CD14-positive monocyte (primary cell): ENCODE data around the gene CHD6. TPM values are rescaled to one million over a fixed set of nuclear protein-coding genes. Genes with fewer than 3 reads are reported as not detected.

Source experiments
- DNase-seq, 3 donors: peaks; one replicate each; pipeline ENCODE4 v3.0.0-alpha.2; 2011 to 2022
- H2AFZ ChIP-seq: 2 replicates; pipeline ENCODE4 v1.6.0; 2012; ENCODE audit warnings: mild to moderate bottlenecking, low read depth, low read length, inconsistent platforms; ENCODE audit not compliant: insufficient read depth, poor library complexity, severe bottlenecking
- H3K27ac ChIP-seq, 2 donors: 1 replicate in 1 of 2; 2 replicates in 1 of 2; pipeline ENCODE4 v1.5.1; 2012 to 2013; ENCODE audit warnings: low read length in 2 of 2, control low read depth in 1 of 2, inconsistent platforms in 1 of 2, low read depth in 1 of 2, mild to moderate bottlenecking in 1 of 2
- H3K27me3 ChIP-seq, 2 donors: one replicate each; pipeline versions ENCODE4 v1.6.0 to v1.6.1; 2011 to 2013; ENCODE audit warnings: low read length in 2 of 2; ENCODE audit not compliant: control insufficient read depth in 2 of 2, insufficient read depth in 2 of 2
- H3K36me3 ChIP-seq, 2 donors: replicated peaks in 1 of 2; 1 replicate in 1 of 2; 2 replicates in 1 of 2; pipeline versions ENCODE4 v1.5.1 to v1.6.1; 2012 to 2013; ENCODE audit warnings: low read length in 2 of 2, control low read depth in 1 of 2, inconsistent platforms in 1 of 2, mild to moderate bottlenecking in 1 of 2; ENCODE audit not compliant: insufficient read depth in 2 of 2, control insufficient read depth in 1 of 2
- H3K4me1 ChIP-seq, 2 donors: 1 replicate in 1 of 2; 2 replicates in 1 of 2; pipeline versions ENCODE4 v1.5.1 to v1.6.1; 2012 to 2013; ENCODE audit warnings: low read length in 2 of 2, control low read depth in 1 of 2, inconsistent platforms in 1 of 2, mild to moderate bottlenecking in 1 of 2, moderate library complexity in 1 of 2; ENCODE audit not compliant: insufficient read depth in 2 of 2, control insufficient read depth in 1 of 2
- H3K4me2 ChIP-seq: replicated peaks from 2 replicates; pipeline ENCODE3; 2012; ENCODE audit warnings: low read length, moderate library complexity, mild to moderate bottlenecking; ENCODE audit not compliant: poor library complexity, severe bottlenecking; ENCODE audit errors: extremely low read depth
- H3K4me3 ChIP-seq, 3 experiments: fragments of 200-600 bp in 1 of 3; sonication (generic) in 1 of 3; replicated peaks in 1 of 3; 1 replicate in 2 of 3; 2 replicates in 1 of 3; pipeline ENCODE4 v1.5.1; 2011 to 2013; ENCODE audit warnings: low read length in 3 of 3, mild to moderate bottlenecking in 3 of 3, control low read depth in 2 of 3, low read depth in 2 of 3, inconsistent platforms in 1 of 3, moderate library complexity in 1 of 3
- H3K79me2 ChIP-seq: 2 replicates; pipeline ENCODE4 v1.6.0; 2012; ENCODE audit warnings: mild to moderate bottlenecking, control low read depth, inconsistent platforms, low read length, moderate library complexity; ENCODE audit not compliant: insufficient read depth
- H3K9ac ChIP-seq: 2 replicates; pipeline ENCODE4 v1.6.0; 2017; ENCODE audit warnings: low read length, mild to moderate bottlenecking; ENCODE audit not compliant: insufficient read depth, poor library complexity, severe bottlenecking
- H3K9me3 ChIP-seq, 2 donors: replicated peaks in 1 of 2; 1 replicate in 1 of 2; 2 replicates in 1 of 2; pipeline versions ENCODE4 v1.5.1 to v1.6.1; 2012 to 2013; ENCODE audit warnings: low read length in 2 of 2, control low read depth in 1 of 2; ENCODE audit not compliant: control insufficient read depth in 1 of 2, insufficient read depth in 1 of 2
- H4K20me1 ChIP-seq: 2 replicates; pipeline ENCODE4 v1.6.0; 2012; ENCODE audit warnings: mild to moderate bottlenecking, low read length, control low read depth, moderate library complexity; ENCODE audit not compliant: insufficient read depth
- H3K27ac Mint-ChIP-seq, 7 donors: one replicate each; pipeline ENCODE4 v1.8.0; 2020; ENCODE audit warnings: mild to moderate bottlenecking in 7 of 7, mixed read lengths in 7 of 7, moderate library complexity in 6 of 7, inconsistent platforms in 2 of 7
- H3K27me3 Mint-ChIP-seq, 3 donors: one replicate each; pipeline ENCODE4 v1.8.0; 2021 to 2022; ENCODE audit warnings: low read depth in 3 of 3, mild to moderate bottlenecking in 3 of 3, mixed read lengths in 3 of 3, moderate library complexity in 3 of 3, inconsistent platforms in 1 of 3
- H3K36me3 Mint-ChIP-seq, 2 donors: one replicate each; pipeline ENCODE4 v1.8.0; 2020; ENCODE audit warnings: mixed read lengths in 2 of 2, inconsistent platforms in 1 of 2, mild to moderate bottlenecking in 1 of 2
- H3K4me1 Mint-ChIP-seq: one replicate; pipeline ENCODE4 v1.8.0; 2020; ENCODE audit warnings: mild to moderate bottlenecking, mixed read lengths
- H3K4me3 Mint-ChIP-seq, 2 donors: one replicate each; pipeline ENCODE4 v1.8.0; 2020; ENCODE audit warnings: mild to moderate bottlenecking in 2 of 2, mixed read lengths in 2 of 2, moderate library complexity in 1 of 2
- H3K9me3 Mint-ChIP-seq, 7 donors: one replicate each; pipeline ENCODE4 v1.8.0; 2020 to 2022; ENCODE audit warnings: mixed read lengths in 7 of 7, mild to moderate bottlenecking in 6 of 7, moderate library complexity in 6 of 7, inconsistent platforms in 2 of 7
- WGBS: methylation state at CpG from one replicate; pipeline ENCODE4 v1.1.5; 2013; ENCODE audit warnings: missing lambda C conversion rate; ENCODE audit not compliant: insufficient coverage; 5-methylcytosine and 5-hydroxymethylcytosine counted together
- intact Hi-C, 2 donors: fragments of 100-400 bp; cut with micrococcal nuclease; formaldehyde crosslinking; loops; one replicate each; pipeline versions ENCODE4 v1.15.0 to v1.15.1; 2023
- polyA plus RNA-seq, 3 donors: library from polyadenylated mRNA; depleted of rRNA in 1 of 3; unstranded in 2 of 3; stranded (reverse) in 1 of 3; fragments of 300-500 nt in 2 of 3; fragments of >200 nt in 1 of 3; fragmentation: Illumina TruSeq in 2 of 3; gene quantifications; 1 replicate in 2 of 3; 2 replicates in 1 of 3; pipeline ENCODE4 v1.2.3, GENCODE V29; 2012 to 2021
- TF ChIP-seq, protein P1 (sequence below): fragments of 200-600 bp; IDR thresholded peaks from one replicate; pipeline ENCODE4 v1.8.0; 2022; ENCODE audit warnings: antibody characterized with exemption, mild to moderate bottlenecking

CHD6 gene
- polyA plus RNA-seq, 3 donors, result 12.9 to 19.6 (median 13.0) TPM

DNA sequence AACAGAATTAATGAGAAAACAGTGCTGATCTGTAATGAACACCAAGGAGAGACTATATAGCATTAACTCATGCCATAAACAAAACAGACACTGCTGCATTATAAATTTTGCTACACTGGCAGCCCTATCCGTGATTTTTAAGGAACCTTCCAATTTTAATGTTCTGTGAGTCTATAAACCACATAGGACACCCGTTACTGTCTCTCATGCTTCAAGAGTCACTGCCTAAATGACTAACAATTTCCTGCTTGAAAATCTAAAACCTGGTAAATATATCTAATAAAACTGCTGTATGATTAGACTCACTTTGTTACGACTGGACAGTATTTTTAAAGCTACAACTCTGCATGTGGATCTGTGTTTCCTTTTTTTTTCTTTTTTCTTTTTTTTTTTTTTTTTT is 8.7 kb downstream of the CHD6 start:
- Histone ChIP-seq H3K79me2 (peaks cover 98% of the 10 kb centered on the region), H4K20me1 (peaks cover 90% of the 10 kb centered on the region)
- intact Hi-C loops, result no loop called here

DNA sequence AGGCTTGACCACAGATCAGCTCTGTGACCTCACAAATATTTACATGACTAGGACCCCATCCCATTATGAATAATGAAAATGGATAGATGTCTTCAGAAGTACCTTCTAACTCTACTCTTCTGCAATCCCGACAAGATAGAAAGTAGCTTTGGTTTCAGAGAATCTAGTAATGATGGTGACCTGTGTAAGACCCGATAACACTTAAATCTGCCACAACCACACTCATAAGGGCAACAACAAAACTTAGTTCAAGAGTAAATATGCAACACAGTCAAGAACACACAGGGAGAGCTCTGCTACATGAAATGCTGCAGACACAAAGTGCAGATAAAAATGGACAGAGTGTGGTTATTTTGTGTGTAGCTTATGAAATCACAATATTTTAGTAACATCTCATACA is 9.6 kb downstream of the CHD6 start:
- intact Hi-C loops, result no loop called here
- no CpG with 5 or more reads among the region's 2 CpGs for WGBS
- H3K27ac Mint-ChIP-seq, result no peak overlapping the region

More for the DNA sequence above, 8.7 kb downstream of the CHD6 start:
- H3K9me3 ChIP-seq, result peaks cover 0 to 2% of the 10 kb centered on the region in 2 donors
- Mint-ChIP-seq H3K4me1 (peaks cover 26% of the 10 kb centered on the region), H3K27ac (no peak overlapping the region), H3K4me3 (no peak overlapping the region), H3K9me3 (peaks cover 0 to 8% (median 2%) of the 10 kb centered on the region in 7 donors), H3K27me3 (no peaks in the 10 kb centered on the region), H3K36me3 (peaks cover 5% of the 10 kb centered on the region in 2 donors)
- no peak overlapping the region for H3K27ac ChIP-seq
- no peak for DNase-seq
- no peaks in the 10 kb centered on the region for H3K36me3 ChIP-seq
- no peak overlapping the region for H3K9ac ChIP-seq
- TF ChIP-seq, protein P1, sequence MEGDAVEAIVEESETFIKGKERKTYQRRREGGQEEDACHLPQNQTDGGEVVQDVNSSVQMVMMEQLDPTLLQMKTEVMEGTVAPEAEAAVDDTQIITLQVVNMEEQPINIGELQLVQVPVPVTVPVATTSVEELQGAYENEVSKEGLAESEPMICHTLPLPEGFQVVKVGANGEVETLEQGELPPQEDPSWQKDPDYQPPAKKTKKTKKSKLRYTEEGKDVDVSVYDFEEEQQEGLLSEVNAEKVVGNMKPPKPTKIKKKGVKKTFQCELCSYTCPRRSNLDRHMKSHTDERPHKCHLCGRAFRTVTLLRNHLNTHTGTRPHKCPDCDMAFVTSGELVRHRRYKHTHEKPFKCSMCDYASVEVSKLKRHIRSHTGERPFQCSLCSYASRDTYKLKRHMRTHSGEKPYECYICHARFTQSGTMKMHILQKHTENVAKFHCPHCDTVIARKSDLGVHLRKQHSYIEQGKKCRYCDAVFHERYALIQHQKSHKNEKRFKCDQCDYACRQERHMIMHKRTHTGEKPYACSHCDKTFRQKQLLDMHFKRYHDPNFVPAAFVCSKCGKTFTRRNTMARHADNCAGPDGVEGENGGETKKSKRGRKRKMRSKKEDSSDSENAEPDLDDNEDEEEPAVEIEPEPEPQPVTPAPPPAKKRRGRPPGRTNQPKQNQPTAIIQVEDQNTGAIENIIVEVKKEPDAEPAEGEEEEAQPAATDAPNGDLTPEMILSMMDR, result no peak
- H3K4me1 ChIP-seq, result no peaks in the 10 kb centered on the region
- no peak overlapping the region for H3K4me2 ChIP-seq
- no CpG with 5 or more reads among the region's 3 CpGs for WGBS
- no peak overlapping the region for H2AFZ ChIP-seq
- no peak overlapping the region for H3K4me3 ChIP-seq
- no peaks in the 10 kb centered on the region for H3K27me3 ChIP-seq

More for the DNA sequence above, 9.6 kb downstream of the CHD6 start:
- peaks cover 0 to 1% (median 0%) of the 10 kb centered on the region in 3 donors for H3K27me3 Mint-ChIP-seq
- Histone ChIP-seq H3K9ac (no peak overlapping the region), H3K79me2 (peaks cover 98% of the 10 kb centered on the region), H3K4me2 (no peak overlapping the region), H3K9me3 (peaks cover 0 to 2% of the 10 kb centered on the region in 2 donors), H3K27ac (no peak overlapping the region), H3K4me1 (no peaks in the 10 kb centered on the region), H3K4me3 (no peak overlapping the region), H4K20me1 (peaks cover 91% of the 10 kb centered on the region), H3K27me3 (no peaks in the 10 kb centered on the region), H3K36me3 (no peaks in the 10 kb centered on the region), H2AFZ (no peak overlapping the region)
- DNase-seq, result no peak
- H3K9me3 Mint-ChIP-seq, result peaks cover 0 to 10% (median 2%) of the 10 kb centered on the region in 7 donors
- H3K4me3 Mint-ChIP-seq, result no peak overlapping the region
- peaks cover 21% of the 10 kb centered on the region for H3K4me1 Mint-ChIP-seq
- peaks cover 5 to 7% of the 10 kb centered on the region in 2 donors for H3K36me3 Mint-ChIP-seq
- TF ChIP-seq, protein P1, result no peak
